ENCODE data around the gene MXI1.

- TF ChIP-seq CTCF (IDR thresholded peaks at IDR 0.05) (no peak), ARID4B (CRISPR knock-in tag; IDR thresholded peaks at IDR 0.05; ENCODE audit: borderline replicate concordance) (no peak), TEAD1 (CRISPR knock-in tag; IDR thresholded peaks at IDR 0.05) (no peak), ZNF219 (CRISPR knock-in tag; IDR thresholded peaks at IDR 0.05; ENCODE audit: borderline replicate concordance) (no peak)
Measured at GRCh38 chr10:110221044-110221720, 13.8 kb downstream of the MXI1 start.

Data from WTC11 (cell line).